CD4-positive, alpha-beta memory T cell (primary cell): Measurements from ENCODE around the gene GYPB. TPM values are rescaled to one million over a fixed set of nuclear protein-coding genes. Genes with fewer than 3 reads are reported as not detected.
"Not testable (repeated sequence)": the region's sequence is repeated elsewhere in the genome, so short reads cannot be mapped to it uniquely, and the experiment has no call there.

Experiments used
- CTCF ChIA-PET: fragments of 350-600 bp; sonication (Branson Sonifier 250); formaldehyde crosslinking; loops from one replicate; lab custom pipeline; 2021; ENCODE audit warnings: inconsistent platforms; ENCODE audit not compliant: partially characterized antibody; lab: Charles Lee
- POLR2A ChIA-PET: fragments of 350-600 bp; sonication (Branson Sonifier 250); formaldehyde crosslinking; loops from one replicate; lab custom pipeline; 2021; ENCODE audit not compliant: partially characterized antibody; lab: Charles Lee
- DNase-seq, 5 donors: peaks; one replicate each; pipeline versions ENCODE4 v3.0.0 to v3.0.0-alpha.2; 2020 to 2022; ENCODE audit warnings: mixed read lengths in 1 of 5
- H3K27ac ChIP-seq: one replicate; pipeline ENCODE4 v1.7.0; 2013; ENCODE audit warnings: low read depth, low read length
- H3K27me3 ChIP-seq: 2 replicates; pipeline ENCODE4 v1.7.0; 2013; ENCODE audit warnings: mild to moderate bottlenecking, low read length, moderate library complexity; ENCODE audit not compliant: insufficient read depth
- H3K36me3 ChIP-seq: 2 replicates; pipeline ENCODE4 v1.7.0; 2013; ENCODE audit warnings: mild to moderate bottlenecking, low read length, moderate library complexity; ENCODE audit not compliant: insufficient read depth
- H3K4me1 ChIP-seq: 2 replicates; pipeline ENCODE4 v1.7.0; 2013; ENCODE audit warnings: mild to moderate bottlenecking, low read length, moderate library complexity; ENCODE audit not compliant: insufficient read depth
- H3K4me3 ChIP-seq, 2 donors: one replicate each; pipeline ENCODE4 v1.7.0; 2013; ENCODE audit warnings: low read length in 2 of 2, mild to moderate bottlenecking in 1 of 2
- H3K9me3 ChIP-seq, 2 donors: one replicate each; pipeline ENCODE4 v1.7.0; 2013; ENCODE audit warnings: low read length in 2 of 2, control low read depth in 1 of 2; ENCODE audit not compliant: control insufficient read depth in 1 of 2
- H3K27ac Mint-ChIP-seq, 7 donors: one replicate each; pipeline ENCODE4 v1.8.0; 2020 to 2021; ENCODE audit warnings: mixed read lengths in 7 of 7, mild to moderate bottlenecking in 6 of 7, inconsistent platforms in 3 of 7, moderate library complexity in 3 of 7
- H3K27me3 Mint-ChIP-seq, 2 donors: one replicate each; pipeline ENCODE4 v1.8.0; 2020 to 2021; ENCODE audit warnings: mixed read lengths in 2 of 2
- H3K36me3 Mint-ChIP-seq, 2 donors: one replicate each; pipeline ENCODE4 v1.8.0; 2020 to 2021; ENCODE audit warnings: mixed read lengths in 2 of 2, inconsistent platforms in 1 of 2, mild to moderate bottlenecking in 1 of 2
- H3K4me1 Mint-ChIP-seq, 4 donors: one replicate each; pipeline ENCODE4 v1.8.0; 2020 to 2021; ENCODE audit warnings: mixed read lengths in 4 of 4, mild to moderate bottlenecking in 1 of 4
- H3K4me3 Mint-ChIP-seq, 8 donors: one replicate each; pipeline ENCODE4 v1.8.0; 2020 to 2021; ENCODE audit warnings: mixed read lengths in 8 of 8, mild to moderate bottlenecking in 7 of 8, moderate library complexity in 6 of 8, inconsistent platforms in 3 of 8
- H3K9me3 Mint-ChIP-seq, 8 donors: one replicate each; pipeline ENCODE4 v1.8.0; 2020 to 2021; ENCODE audit warnings: mixed read lengths in 8 of 8, mild to moderate bottlenecking in 5 of 8, inconsistent platforms in 3 of 8, moderate library complexity in 1 of 8
- intact Hi-C: fragments of 100-400 bp; cut with micrococcal nuclease; formaldehyde crosslinking; loops from one replicate; pipeline ENCODE4 v1.15.1; 2023
- polyA plus RNA-seq, 2 donors: library from polyadenylated mRNA; unstranded; fragments of 300-500 nt; fragmentation: Illumina TruSeq; gene quantifications; one replicate each; pipeline ENCODE4 v1.2.3, GENCODE V29; 2021
- total RNA-seq, 2 experiments: library from RNA; stranded (reverse); gene quantifications; one replicate each; pipeline ENCODE4 v1.2.3, GENCODE V29; 2021

The GYPB gene
- total and polyA plus RNA-seq, 4 experiments from 2014 or later, result not detected

DNA sequence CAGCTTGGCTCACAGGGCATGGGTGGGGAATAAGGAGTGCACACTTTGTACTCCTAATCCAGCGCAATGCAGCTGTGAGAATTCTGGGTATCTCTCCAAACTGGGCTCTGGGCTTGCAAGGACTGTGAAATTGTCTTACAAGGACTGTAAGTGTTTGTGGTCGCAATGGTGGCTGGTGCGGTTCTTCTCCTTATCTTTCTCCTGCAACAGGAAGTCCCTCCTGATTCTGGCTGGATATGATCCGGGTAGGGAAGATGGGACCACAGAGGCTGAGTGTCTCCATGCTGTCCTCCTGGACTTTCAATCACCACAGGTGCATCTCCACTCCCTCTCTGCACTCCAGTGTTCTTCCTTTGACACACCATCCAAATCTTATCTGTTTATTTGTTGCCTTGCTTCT, 58.1 kb downstream of the GYPB start:
- Mint-ChIP-seq H3K4me3 (peak overlapping the region in 1 of 8 donors; percentile 21), H3K4me1 (no peaks in the 10 kb centered on the region), H3K27me3 (peaks cover 0 to 1% of the 10 kb centered on the region in 2 donors), H3K36me3 (no peaks in the 10 kb centered on the region), H3K9me3 (peaks cover 0 to under 1% (median 0%) of the 10 kb centered on the region in 8 donors), H3K27ac (no peak overlapping the region)
- CTCF ChIA-PET, result no interaction called here
- Histone ChIP-seq H3K4me1 (no peaks in the 10 kb centered on the region), H3K36me3 (no peaks in the 10 kb centered on the region), H3K4me3 (no peak overlapping the region), H3K9me3 (no peaks in the 10 kb centered on the region), H3K27ac (no peak overlapping the region), H3K27me3 (no peaks in the 10 kb centered on the region)
- POLR2A ChIA-PET, result no interaction called here
- no peak for DNase-seq
- intact Hi-C loops, result no loop called here

DNA sequence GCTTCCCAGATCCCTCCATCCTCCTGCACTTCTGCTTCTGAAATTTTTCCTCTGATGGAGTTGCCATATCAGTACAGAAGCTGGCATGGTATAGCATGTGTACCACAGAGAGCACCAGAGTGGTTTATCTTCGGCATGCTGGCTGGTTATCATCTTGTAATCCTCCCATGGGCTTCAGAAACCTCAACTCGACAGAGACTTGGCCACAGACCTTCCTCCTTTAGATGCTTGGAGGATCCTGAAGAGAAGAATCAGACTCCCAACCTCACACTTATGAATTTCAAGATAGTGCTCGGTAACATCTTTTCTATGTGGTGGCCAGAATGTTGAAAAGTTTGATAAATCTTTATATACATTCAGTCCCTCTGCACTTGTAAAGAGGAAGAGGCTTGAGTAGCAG, 63.9 kb downstream of the GYPB start:
- H3K27ac Mint-ChIP-seq, H3K4me3 Mint-ChIP-seq, H3K27me3 ChIP-seq, DNase-seq, H3K9me3 ChIP-seq, H3K4me3 ChIP-seq, POLR2A ChIA-PET, H3K27me3 Mint-ChIP-seq, H3K27ac ChIP-seq, intact Hi-C loops, H3K36me3 Mint-ChIP-seq, CTCF ChIA-PET, H3K4me1 ChIP-seq, H3K36me3 ChIP-seq, H3K4me1 Mint-ChIP-seq: not testable (repeated sequence)
- H3K9me3 Mint-ChIP-seq, result peaks cover 0 to 25% (median 19%) of the 10 kb centered on the region in 8 donors

DNA sequence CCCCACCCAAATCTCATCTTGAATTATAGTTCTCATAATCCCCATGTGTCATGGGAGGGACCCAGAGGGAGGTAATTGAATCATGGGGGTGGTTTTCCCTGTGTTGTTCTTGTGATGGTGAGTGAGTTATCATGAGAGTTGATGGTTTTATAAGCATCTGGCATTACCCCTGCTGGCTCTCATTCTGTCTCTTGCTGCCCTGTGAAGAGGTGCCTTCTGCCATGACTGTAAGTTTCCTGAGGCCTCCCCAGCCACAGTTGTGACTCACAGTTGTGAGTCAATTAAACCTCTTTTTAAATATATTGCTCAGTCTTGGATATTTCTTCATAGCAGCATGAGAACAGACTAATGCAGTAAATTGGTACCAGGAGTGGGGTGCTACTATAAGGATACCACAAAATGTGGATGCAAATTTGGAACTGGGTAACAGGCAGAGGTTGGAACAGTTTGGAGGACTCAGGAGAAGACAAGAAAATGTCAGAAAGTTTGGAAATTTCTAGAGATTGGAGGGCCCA, 67.7 kb downstream of the GYPB start:
- H3K27me3 Mint-ChIP-seq, H3K4me3 Mint-ChIP-seq, H3K27me3 ChIP-seq, CTCF ChIA-PET, H3K36me3 Mint-ChIP-seq, POLR2A ChIA-PET, DNase-seq, H3K27ac Mint-ChIP-seq, H3K4me3 ChIP-seq, H3K4me1 Mint-ChIP-seq, H3K36me3 ChIP-seq, H3K4me1 ChIP-seq, H3K9me3 ChIP-seq, intact Hi-C loops, H3K27ac ChIP-seq: not testable (repeated sequence)
- H3K9me3 Mint-ChIP-seq, result peaks cover 0 to 37% (median 20%) of the 10 kb centered on the region in 8 donors

DNA sequence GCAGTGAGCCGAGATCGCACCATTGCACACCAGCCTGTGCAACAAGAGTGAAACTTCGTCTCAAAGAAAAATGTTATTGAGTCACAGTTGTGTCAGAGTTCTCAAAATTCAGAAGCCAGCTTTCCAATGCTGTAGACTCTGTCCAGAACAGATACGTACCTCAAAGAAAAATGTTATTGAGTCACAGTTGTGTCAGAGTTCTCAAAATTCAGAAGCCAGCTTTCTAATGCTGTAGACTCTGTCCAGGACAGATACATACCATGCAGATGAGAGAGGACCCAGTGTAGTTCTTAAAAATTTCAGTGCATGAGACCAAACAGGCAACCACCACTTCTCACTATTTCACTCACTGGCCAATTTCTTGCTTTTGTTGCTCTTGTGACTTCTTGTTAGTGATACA, 68.2 kb downstream of the GYPB start:
- H3K36me3 ChIP-seq, H3K36me3 Mint-ChIP-seq, H3K4me3 ChIP-seq, H3K4me3 Mint-ChIP-seq, H3K27me3 ChIP-seq, H3K4me1 ChIP-seq, intact Hi-C loops, DNase-seq, H3K27ac ChIP-seq, POLR2A ChIA-PET, H3K4me1 Mint-ChIP-seq, H3K27me3 Mint-ChIP-seq, H3K9me3 ChIP-seq, H3K27ac Mint-ChIP-seq, CTCF ChIA-PET: not testable (repeated sequence)
- peaks cover 0 to 37% (median 20%) of the 10 kb centered on the region in 8 donors for H3K9me3 Mint-ChIP-seq

DNA sequence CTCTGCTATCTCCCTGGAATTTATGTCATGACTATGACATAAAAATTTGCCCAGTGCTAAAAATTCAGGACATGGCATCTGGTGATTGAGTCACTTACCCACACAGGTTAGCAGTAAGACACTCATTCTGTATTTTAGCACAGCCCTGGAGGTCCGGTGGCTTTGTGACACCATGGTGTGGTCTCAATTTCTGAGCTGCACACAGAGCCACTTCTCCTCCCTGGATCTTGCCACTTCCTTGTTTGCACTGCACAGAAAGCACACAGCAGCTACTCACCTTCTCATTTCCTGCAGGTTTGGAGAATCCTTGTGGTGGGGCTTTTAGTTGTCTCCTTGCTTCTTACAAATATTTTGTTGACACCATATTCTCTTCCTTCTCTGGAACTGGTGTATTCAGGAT, 69.0 kb downstream of the GYPB start:
- H3K4me1 ChIP-seq, H3K27ac ChIP-seq, H3K27me3 Mint-ChIP-seq, POLR2A ChIA-PET, H3K9me3 ChIP-seq, CTCF ChIA-PET, DNase-seq, H3K27me3 ChIP-seq, H3K27ac Mint-ChIP-seq, intact Hi-C loops, H3K4me3 Mint-ChIP-seq, H3K36me3 ChIP-seq, H3K36me3 Mint-ChIP-seq, H3K4me1 Mint-ChIP-seq, H3K4me3 ChIP-seq: not testable (repeated sequence)
- H3K9me3 Mint-ChIP-seq, result peaks cover 0 to 37% (median 19%) of the 10 kb centered on the region in 8 donors

DNA sequence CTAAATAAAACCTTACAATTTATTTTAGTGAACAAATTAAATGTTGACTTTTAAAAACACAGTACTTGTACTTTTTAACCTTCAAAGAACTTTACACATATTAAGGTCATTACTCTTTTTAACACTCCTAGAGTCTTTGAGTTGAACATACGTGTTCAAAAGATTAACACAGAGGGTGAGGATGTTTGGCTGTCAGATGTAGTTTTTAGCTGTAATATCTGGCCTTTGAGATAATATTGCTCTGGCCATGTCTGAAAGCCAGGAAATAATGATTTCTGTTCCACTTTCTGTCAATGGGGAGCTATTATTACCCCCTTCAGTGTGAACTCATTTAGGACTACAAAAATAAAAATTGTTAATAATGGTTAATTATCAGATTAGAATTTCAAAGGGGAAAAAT, 71.7 kb downstream of the GYPB start:
- H3K27me3 ChIP-seq, H3K4me3 Mint-ChIP-seq, H3K27ac Mint-ChIP-seq, H3K36me3 Mint-ChIP-seq, H3K27me3 Mint-ChIP-seq, CTCF ChIA-PET, H3K36me3 ChIP-seq, H3K27ac ChIP-seq, H3K4me1 Mint-ChIP-seq, H3K4me1 ChIP-seq, H3K9me3 ChIP-seq, H3K4me3 ChIP-seq, DNase-seq, intact Hi-C loops, POLR2A ChIA-PET: not testable (repeated sequence)
- H3K9me3 Mint-ChIP-seq, result peaks cover 0 to 31% (median 14%) of the 10 kb centered on the region in 8 donors

Other genes with a start within 250 kb of the GYPB start
- gene GYPE, start 113.8 kb downstream of the GYPB start, total RNA-seq, result 1 to 10 TPM in 1 of 2 experiments, under 1 TPM in 1; 0.58 to 1.6 TPM
- 1 to 10 TPM in 1 of 2 donors, not detected in 1; 1.3 TPM for gene GYPE, start 113.8 kb downstream of the GYPB start, polyA plus RNA-seq
- gene GYPA, start 121.3 kb upstream of the GYPB start, total RNA-seq, result not detected
- gene GYPA, start 121.3 kb upstream of the GYPB start, polyA plus RNA-seq, result not detected